Measurements from ENCODE around the gene DNAI7.

Gene DNAI7

DNA sequence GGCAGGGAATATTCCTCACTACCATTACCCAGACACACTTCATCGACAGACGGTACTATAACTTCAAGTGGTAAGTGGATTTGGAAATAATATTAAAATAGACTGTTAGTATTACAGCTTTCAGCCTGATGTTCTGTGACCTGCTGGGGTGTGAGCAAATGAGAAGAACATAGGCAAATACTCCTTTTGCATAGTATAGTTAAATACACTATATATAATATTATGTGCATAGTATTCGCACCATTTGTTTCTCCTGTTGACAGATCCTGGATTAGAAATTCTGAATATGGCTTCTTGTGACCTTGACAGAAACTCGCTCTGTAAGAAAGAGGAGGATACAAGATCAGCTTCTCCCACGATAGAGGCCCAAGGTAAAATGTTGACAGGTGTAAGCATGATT lies 115.6 kb downstream of the DNAI7 start:
- TF ChIP-seq, protein P1, sequence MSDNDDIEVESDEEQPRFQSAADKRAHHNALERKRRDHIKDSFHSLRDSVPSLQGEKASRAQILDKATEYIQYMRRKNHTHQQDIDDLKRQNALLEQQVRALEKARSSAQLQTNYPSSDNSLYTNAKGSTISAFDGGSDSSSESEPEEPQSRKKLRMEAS (IDR thresholded peaks at IDR 0.05): no peak
- no peak for TF ChIP-seq RAD21 (IDR thresholded peaks at IDR 0.05; ENCODE audit: low read depth)
- TF ChIP-seq TAF1 (IDR thresholded peaks at IDR 0.05; ENCODE audit: low read depth): no peak
- TF ChIP-seq FOXM1 (IDR thresholded peaks at IDR 0.05; ENCODE audit: borderline replicate concordance, low read depth): no peak
- TF ChIP-seq ZBTB7A (IDR thresholded peaks at IDR 0.05; ENCODE audit: low read depth): no peak
- TF ChIP-seq EP300 (IDR thresholded peaks at IDR 0.05; ENCODE audit: borderline replicate concordance): no peak
- no peak for TF ChIP-seq CEBPB (IDR thresholded peaks at IDR 0.05)
- TF ChIP-seq NFIC (IDR thresholded peaks at IDR 0.05): no peak
- TF ChIP-seq, protein P2, sequence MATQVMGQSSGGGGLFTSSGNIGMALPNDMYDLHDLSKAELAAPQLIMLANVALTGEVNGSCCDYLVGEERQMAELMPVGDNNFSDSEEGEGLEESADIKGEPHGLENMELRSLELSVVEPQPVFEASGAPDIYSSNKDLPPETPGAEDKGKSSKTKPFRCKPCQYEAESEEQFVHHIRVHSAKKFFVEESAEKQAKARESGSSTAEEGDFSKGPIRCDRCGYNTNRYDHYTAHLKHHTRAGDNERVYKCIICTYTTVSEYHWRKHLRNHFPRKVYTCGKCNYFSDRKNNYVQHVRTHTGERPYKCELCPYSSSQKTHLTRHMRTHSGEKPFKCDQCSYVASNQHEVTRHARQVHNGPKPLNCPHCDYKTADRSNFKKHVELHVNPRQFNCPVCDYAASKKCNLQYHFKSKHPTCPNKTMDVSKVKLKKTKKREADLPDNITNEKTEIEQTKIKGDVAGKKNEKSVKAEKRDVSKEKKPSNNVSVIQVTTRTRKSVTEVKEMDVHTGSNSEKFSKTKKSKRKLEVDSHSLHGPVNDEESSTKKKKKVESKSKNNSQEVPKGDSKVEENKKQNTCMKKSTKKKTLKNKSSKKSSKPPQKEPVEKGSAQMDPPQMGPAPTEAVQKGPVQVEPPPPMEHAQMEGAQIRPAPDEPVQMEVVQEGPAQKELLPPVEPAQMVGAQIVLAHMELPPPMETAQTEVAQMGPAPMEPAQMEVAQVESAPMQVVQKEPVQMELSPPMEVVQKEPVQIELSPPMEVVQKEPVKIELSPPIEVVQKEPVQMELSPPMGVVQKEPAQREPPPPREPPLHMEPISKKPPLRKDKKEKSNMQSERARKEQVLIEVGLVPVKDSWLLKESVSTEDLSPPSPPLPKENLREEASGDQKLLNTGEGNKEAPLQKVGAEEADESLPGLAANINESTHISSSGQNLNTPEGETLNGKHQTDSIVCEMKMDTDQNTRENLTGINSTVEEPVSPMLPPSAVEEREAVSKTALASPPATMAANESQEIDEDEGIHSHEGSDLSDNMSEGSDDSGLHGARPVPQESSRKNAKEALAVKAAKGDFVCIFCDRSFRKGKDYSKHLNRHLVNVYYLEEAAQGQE (IDR thresholded peaks at IDR 0.05; ENCODE audit: low read depth): no peak
- TF ChIP-seq CREB1 (IDR thresholded peaks at IDR 0.05; ENCODE audit: low read depth): no peak
- no peak for TF ChIP-seq EGR1 (IDR thresholded peaks at IDR 0.05)
- TF ChIP-seq, protein P3, sequence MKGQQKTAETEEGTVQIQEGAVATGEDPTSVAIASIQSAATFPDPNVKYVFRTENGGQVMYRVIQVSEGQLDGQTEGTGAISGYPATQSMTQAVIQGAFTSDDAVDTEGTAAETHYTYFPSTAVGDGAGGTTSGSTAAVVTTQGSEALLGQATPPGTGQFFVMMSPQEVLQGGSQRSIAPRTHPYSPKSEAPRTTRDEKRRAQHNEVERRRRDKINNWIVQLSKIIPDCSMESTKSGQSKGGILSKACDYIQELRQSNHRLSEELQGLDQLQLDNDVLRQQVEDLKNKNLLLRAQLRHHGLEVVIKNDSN (IDR thresholded peaks at IDR 0.05): no peak
- no peak for TF ChIP-seq TCF12 (IDR thresholded peaks at IDR 0.05; ENCODE audit: low read depth)
- TF ChIP-seq TEAD4 (IDR thresholded peaks at IDR 0.05): no peak
- no peak for TF ChIP-seq YY1 (IDR thresholded peaks at IDR 0.05; ENCODE audit: low read depth)

DNA sequence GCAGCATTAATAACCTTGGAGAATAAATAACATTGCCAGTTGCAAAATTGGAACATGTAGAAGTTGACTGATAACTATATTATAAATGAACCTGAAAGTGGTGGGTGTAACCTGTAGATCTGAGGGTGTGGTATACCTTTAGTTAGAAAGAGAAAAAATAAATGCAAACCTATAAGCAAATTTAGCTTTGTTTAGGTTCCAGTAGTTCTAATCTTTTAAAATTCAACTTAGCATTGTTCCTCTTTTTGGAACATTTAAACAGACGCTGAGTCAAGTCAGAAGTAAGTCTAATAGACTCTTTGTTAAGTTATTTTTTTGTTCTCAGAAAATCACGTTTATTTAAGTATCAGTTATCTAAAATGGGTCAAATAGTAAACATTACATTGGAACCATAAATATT lies 120.0 kb downstream of the DNAI7 start:
- TF ChIP-seq ZBTB7A (IDR thresholded peaks at IDR 0.05; ENCODE audit: low read depth): no peak
- TF ChIP-seq, protein P1 (IDR thresholded peaks at IDR 0.05): no peak

DNA sequence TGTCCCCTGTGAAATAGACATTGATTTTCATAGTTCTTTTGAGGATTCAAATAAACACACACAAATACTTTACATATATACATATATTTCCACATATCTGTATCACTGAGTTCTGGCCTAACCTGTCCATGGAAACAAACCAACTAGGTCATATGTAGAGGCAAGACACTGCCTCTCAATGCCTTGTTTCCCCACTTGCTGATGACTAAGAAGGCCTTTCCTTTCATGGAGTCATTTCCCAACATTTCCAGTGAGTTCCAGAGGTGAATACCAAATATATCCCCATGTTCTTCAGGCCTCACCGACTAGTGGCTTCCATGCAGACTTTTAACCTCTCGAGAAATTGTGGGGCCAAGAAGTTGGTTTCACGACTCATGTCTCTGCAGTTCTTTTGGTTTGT lies 120.8 kb downstream of the DNAI7 start:
- TF ChIP-seq CEBPB (IDR thresholded peaks at IDR 0.05) (no peak), FOXM1 (IDR thresholded peaks at IDR 0.05; ENCODE audit: borderline replicate concordance, low read depth) (no peak), TEAD4 (IDR thresholded peaks at IDR 0.05) (no peak), YY1 (IDR thresholded peaks at IDR 0.05; ENCODE audit: low read depth) (no peak), NFIC (IDR thresholded peaks at IDR 0.05) (no peak), TAF1 (IDR thresholded peaks at IDR 0.05; ENCODE audit: low read depth) (no peak)
- TF ChIP-seq, protein P3 (IDR thresholded peaks at IDR 0.05): no peak

DNA sequence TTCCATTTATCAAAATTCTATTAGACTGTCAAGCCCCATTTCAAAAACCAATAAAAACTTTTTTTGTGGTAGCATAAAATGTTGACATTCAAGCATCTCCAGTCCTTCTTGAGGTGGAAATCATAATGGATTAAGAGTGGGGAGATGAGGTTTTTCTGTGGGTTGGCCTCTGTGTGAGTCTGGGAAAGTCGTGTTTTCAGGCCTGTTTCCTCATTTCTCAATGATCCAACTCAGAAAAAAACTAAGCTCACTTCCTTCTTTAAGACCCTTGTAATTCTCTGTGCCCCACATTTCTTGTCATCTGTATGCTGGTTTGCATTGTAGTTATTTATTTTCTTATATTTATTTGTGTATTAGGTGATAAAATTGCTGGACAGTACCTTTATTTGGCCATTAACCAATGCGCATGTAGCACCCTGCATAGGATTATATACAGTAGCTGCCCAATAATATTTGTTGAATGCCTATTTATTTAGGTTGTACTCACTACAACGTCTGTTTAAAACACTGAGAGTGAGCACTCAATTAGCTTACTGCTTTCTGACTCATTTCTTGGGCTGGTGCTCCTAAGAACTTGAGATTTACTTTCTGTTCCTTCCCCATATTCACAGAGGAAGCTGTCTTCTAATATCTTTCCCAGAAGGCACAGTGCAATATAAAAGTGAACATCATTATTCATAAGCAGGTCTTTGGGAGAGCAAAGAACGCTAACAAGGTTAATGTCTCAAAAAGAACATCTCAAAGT lies 121.9 kb downstream of the DNAI7 start:
- TF ChIP-seq, protein P1 (IDR thresholded peaks at IDR 0.05): no peak
- TF ChIP-seq TCF12 (IDR thresholded peaks at IDR 0.05; ENCODE audit: low read depth) (no peak), ZBTB7A (IDR thresholded peaks at IDR 0.05; ENCODE audit: low read depth) (no peak), EGR1 (IDR thresholded peaks at IDR 0.05) (no peak), EP300 (IDR thresholded peaks at IDR 0.05; ENCODE audit: borderline replicate concordance) (no peak), TEAD4 (IDR thresholded peaks at IDR 0.05) (no peak), NFIC (IDR thresholded peaks at IDR 0.05) (no peak), RAD21 (IDR thresholded peaks at IDR 0.05; ENCODE audit: low read depth) (no peak), CEBPB (IDR thresholded peaks at IDR 0.05) (no peak)

DNA sequence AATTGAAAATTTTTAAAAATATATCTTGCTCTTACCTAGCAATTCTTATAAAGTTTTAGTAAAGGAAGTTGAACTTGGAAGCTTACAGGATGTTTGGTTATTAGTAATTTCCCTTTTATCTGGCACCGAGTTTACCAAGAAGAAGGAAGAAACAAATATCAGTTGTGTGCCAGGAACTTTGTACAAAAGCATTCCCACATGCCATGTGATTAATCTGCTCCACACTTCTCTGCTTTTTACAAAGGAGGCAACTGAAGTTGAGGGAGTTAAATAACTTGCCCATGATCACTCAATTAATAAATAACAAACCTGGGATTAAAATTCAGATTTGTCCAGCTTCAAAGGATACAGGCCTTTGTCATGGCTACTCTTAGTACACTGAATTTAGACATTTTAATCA lies 123.6 kb downstream of the DNAI7 start:
- TF ChIP-seq EGR1 (IDR thresholded peaks at IDR 0.05) (no peak), NFIC (IDR thresholded peaks at IDR 0.05) (no peak), FOXM1 (IDR thresholded peaks at IDR 0.05; ENCODE audit: borderline replicate concordance, low read depth) (no peak)

DNA sequence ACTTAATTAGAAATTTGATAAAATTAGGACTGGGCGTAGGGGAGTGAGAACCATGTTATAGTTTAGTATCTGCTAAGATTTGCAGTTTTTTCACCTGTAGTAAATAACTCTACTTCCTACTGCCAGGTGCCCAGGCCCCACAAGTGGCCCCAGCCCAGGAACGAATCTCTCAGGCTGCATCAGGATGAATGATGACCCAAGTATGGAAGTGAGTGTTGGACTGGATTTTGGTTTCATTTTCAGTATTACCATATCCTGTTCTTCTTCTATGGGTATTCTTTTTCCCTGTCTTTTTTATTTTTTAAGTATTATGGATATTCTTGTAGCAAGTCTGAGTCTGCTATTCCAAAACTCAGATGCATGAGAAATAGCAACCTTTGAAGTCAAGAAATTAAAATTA lies 125.7 kb downstream of the DNAI7 start:
- TF ChIP-seq, protein P3 (IDR thresholded peaks at IDR 0.05): no peak
- TF ChIP-seq NFIC (IDR thresholded peaks at IDR 0.05) (no peak), TCF12 (IDR thresholded peaks at IDR 0.05; ENCODE audit: low read depth) (no peak)

DNA sequence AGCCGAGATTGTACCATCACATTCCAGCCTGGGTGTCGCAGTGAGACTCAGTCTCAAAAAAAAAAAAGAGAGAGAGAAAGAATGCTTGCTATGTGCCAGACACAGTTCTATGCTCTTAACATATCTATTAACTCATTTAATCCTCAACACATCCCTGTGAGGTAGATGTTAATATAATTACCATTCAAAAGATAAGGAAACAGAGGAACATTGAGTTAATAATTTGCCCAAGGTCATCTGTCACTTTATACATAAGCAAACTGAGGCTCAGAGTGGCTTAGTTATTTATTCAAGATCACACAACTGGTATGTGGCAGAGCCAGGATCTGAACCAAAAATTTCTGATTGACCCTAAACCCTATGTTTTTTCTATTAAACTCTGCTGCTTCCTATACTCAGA lies 129.9 kb downstream of the DNAI7 start:
- TF ChIP-seq EGR1 (IDR thresholded peaks at IDR 0.05) (no peak), YY1 (IDR thresholded peaks at IDR 0.05; ENCODE audit: low read depth) (no peak), EP300 (IDR thresholded peaks at IDR 0.05; ENCODE audit: borderline replicate concordance) (no peak), RAD21 (IDR thresholded peaks at IDR 0.05; ENCODE audit: low read depth) (no peak), FOXM1 (IDR thresholded peaks at IDR 0.05; ENCODE audit: borderline replicate concordance, low read depth) (no peak), NFIC (IDR thresholded peaks at IDR 0.05) (no peak), CREB1 (IDR thresholded peaks at IDR 0.05; ENCODE audit: low read depth) (no peak), TCF12 (IDR thresholded peaks at IDR 0.05; ENCODE audit: low read depth) (no peak), CEBPB (IDR thresholded peaks at IDR 0.05) (no peak), TEAD4 (IDR thresholded peaks at IDR 0.05) (no peak), ZBTB7A (IDR thresholded peaks at IDR 0.05; ENCODE audit: low read depth) (no peak), TAF1 (IDR thresholded peaks at IDR 0.05; ENCODE audit: low read depth) (no peak)
- TF ChIP-seq, protein P1 (IDR thresholded peaks at IDR 0.05): no peak
- TF ChIP-seq, protein P2 (IDR thresholded peaks at IDR 0.05; ENCODE audit: low read depth): no peak
- TF ChIP-seq, protein P3 (IDR thresholded peaks at IDR 0.05): no peak

Measured in Ishikawa (cell line).